Panc1 (cell line): ENCODE results near the gene SMCO3. TPM values are rescaled to one million over a fixed set of nuclear protein-coding genes. Genes with fewer than 3 reads are reported as not detected.

Source experiments
- ATAC-seq: fragments of 200-7000 bp; cut with Tn5 transposase; 2 replicates; pipeline ENCODE4 v1.9.1; 2020; ENCODE audit warnings: mild to moderate bottlenecking, moderate library complexity
- BruUV-seq: library from RNA; stranded (reverse); fragments of 400-500 nt; replicated peaks from 2 replicates; lab custom pipeline; 2021; lab: Mats Ljungman, UMichigan
- CTCF ChIA-PET: fragments of 300-600 bp; sonication (Branson Sonifier 250); formaldehyde crosslinking; loops from one replicate; lab custom pipeline; 2022; ENCODE audit warnings: antibody characterized with exemption; lab: Charles Lee
- POLR2A ChIA-PET: fragments of 300-600 bp; sonication (Branson Sonifier 250); formaldehyde crosslinking; loops from one replicate; lab custom pipeline; 2022; ENCODE audit warnings: antibody characterized with exemption; lab: Charles Lee
- DNase-seq: peaks from one replicate; pipeline ENCODE4 v3.0.0-alpha.2; 2010; ENCODE audit warnings: low read depth, low spot score
- H3K27ac ChIP-seq: 2 replicates; pipeline ENCODE4 v1.5.1; 2011; ENCODE audit warnings: mild to moderate bottlenecking, low read length, inconsistent platforms
- H3K27me3 ChIP-seq: fragments of 200-500 bp; sonication (Bioruptor generic); 2 replicates; pipeline ENCODE4 v1.6.0; 2014; ENCODE audit warnings: low read length, inconsistent platforms; ENCODE audit not compliant: control insufficient read depth, insufficient read depth
- H3K36me3 ChIP-seq: fragments of 200-500 bp; sonication (Bioruptor generic); 2 replicates; pipeline ENCODE4 v1.5.1; 2014; ENCODE audit warnings: inconsistent platforms, mild to moderate bottlenecking, low read length, moderate library complexity; ENCODE audit not compliant: control insufficient read depth, insufficient read depth
- H3K4me1 ChIP-seq: 2 replicates; pipeline ENCODE4 v1.5.1; 2011; ENCODE audit warnings: inconsistent platforms, mild to moderate bottlenecking, low read length, moderate library complexity; ENCODE audit not compliant: control insufficient read depth, insufficient read depth
- H3K4me3 ChIP-seq, 2 experiments: 2 replicates each; pipeline ENCODE4 v1.5.1; 2011 to 2012; ENCODE audit warnings: low read depth in 2 of 2, low read length in 2 of 2, mild to moderate bottlenecking in 2 of 2, inconsistent platforms in 1 of 2, moderate library complexity in 1 of 2
- H3K9me3 ChIP-seq: fragments of 200-500 bp; sonication (Bioruptor generic); 2 replicates; pipeline ENCODE4 v1.5.1; 2014; ENCODE audit warnings: low read depth, mild to moderate bottlenecking, inconsistent platforms, low read length, moderate library complexity; ENCODE audit not compliant: control insufficient read depth, insufficient read depth
- CTCF ChIP-seq: fragments of 450-650 bp; IDR thresholded peaks from 2 replicates; pipeline ENCODE4 v1.5.1; 2017; ENCODE audit warnings: mild to moderate bottlenecking
- POLR2AphosphoS5 ChIP-seq: IDR thresholded peaks from 2 replicates; pipeline ENCODE4 v1.6.1; 2012; ENCODE audit warnings: mild to moderate bottlenecking, low read depth, low read length, moderate library complexity
- REST ChIP-seq, 2 experiments: IDR thresholded peaks; 2 replicates each; pipeline ENCODE4 v1.6.1; 2011 to 2012; ENCODE audit warnings: low read depth in 2 of 2, control low read depth in 1 of 2, low read length in 1 of 2, mild to moderate bottlenecking in 1 of 2, moderate library complexity in 1 of 2; ENCODE audit not compliant: insufficient read depth in 1 of 2
- SIN3A ChIP-seq: IDR thresholded peaks from 2 replicates; pipeline ENCODE4 v1.6.1; 2012; ENCODE audit warnings: low read depth, mild to moderate bottlenecking, low read length, moderate library complexity, borderline replicate concordance; ENCODE audit not compliant: insufficient read depth
- TCF7L2 ChIP-seq: IDR thresholded peaks from 2 replicates; pipeline ENCODE4 v1.6.1; 2011; ENCODE audit warnings: mild to moderate bottlenecking, low read depth, low read length, inconsistent platforms
- in situ Hi-C: cut with HindIII; loops from 2 replicates; pipeline ENCODE4 v1.10.0; 2016; ENCODE audit warnings: low sequenced_read_pairs, low pct_unique_long_range_greater_than_20kb
- intact Hi-C: fragments of 100-400 bp; cut with micrococcal nuclease; formaldehyde crosslinking; loops from one replicate; pipeline ENCODE4 v1.10.0; 2022; ENCODE audit not compliant: unreplicated experiment
- total RNA-seq: library from RNA; stranded (reverse); gene quantifications from one replicate; pipeline ENCODE4 v1.2.1, GENCODE V29; 2021; ENCODE audit not compliant: unreplicated experiment

Gene SMCO3
- total RNA-seq, 1 experiment from 2014 or later: not detected

- Histone ChIP-seq H3K27ac (no peak overlapping the region), H3K4me1 (no peaks in the 10 kb centered on the region), H3K27me3 (no peaks in the 10 kb centered on the region), H3K4me3 (no peak overlapping the region), H3K36me3 (no peaks in the 10 kb centered on the region), H3K9me3 (no peaks in the 10 kb centered on the region)
- POLR2A ChIA-PET: no interaction called here
- no peak for TF ChIP-seq CTCF
- no peak for TF ChIP-seq REST (IDR thresholded peaks at IDR 0.05; ENCODE audit: insufficient read depth in 1 of 2, low read depth in 2 of 2, low read length in 1 of 2)
- TF ChIP-seq SIN3A: no peak
- no peak for TF ChIP-seq TCF7L2
- TF ChIP-seq POLR2AphosphoS5: no peak
- BruUV-seq: no TSS peak
- ATAC-seq (no peak), DNase-seq (no peak)
- in situ Hi-C loops: no loop called here
- intact Hi-C loops: no loop called here
- CTCF ChIA-PET: no interaction called here
These were observed 12.5 kb upstream of the SMCO3 start for GRCh38 chr12:14826491-14826890.

GRCh38 chr12:14825256-14825655 lies 11.3 kb upstream of the SMCO3 start:
- no peak for TF ChIP-seq SIN3A
- no peak for TF ChIP-seq TCF7L2
- TF ChIP-seq REST (IDR thresholded peaks at IDR 0.05; ENCODE audit: insufficient read depth in 1 of 2, low read depth in 2 of 2, low read length in 1 of 2): no peak
- no peak for TF ChIP-seq POLR2AphosphoS5
- no peak for TF ChIP-seq CTCF
- Histone ChIP-seq H3K4me1 (no peaks in the 10 kb centered on the region), H3K27ac (no peak overlapping the region), H3K9me3 (no peaks in the 10 kb centered on the region), H3K4me3 (no peak overlapping the region), H3K36me3 (no peaks in the 10 kb centered on the region), H3K27me3 (no peaks in the 10 kb centered on the region)
- ATAC-seq (no peak), DNase-seq (no peak)
- CTCF ChIA-PET: no interaction called here
- intact Hi-C loops: no loop called here
- in situ Hi-C loops: no loop called here
- no TSS peak for BruUV-seq
- POLR2A ChIA-PET: no interaction called here
